ENCODE results near the gene DRP2.

DNA sequence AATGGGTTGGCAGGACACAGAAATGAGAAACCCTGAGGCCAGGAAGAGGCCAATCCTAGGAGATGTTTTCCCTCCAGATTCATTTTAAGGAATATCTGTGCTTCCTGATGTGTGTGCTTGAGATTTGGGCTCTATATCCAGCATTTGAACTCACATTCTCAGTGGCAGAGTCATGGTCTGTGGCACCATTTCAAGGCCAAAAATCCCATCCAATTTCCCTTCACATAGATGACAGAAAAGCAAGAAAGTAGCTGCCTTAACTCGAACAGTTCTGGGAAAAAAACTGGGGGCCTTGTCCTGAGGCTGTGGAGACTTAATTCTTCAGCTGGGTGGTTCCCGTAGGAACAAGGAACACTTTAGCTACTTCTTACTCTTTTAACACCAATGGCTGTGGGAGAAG is 44.2 kb downstream of the DRP2 start:
- TF ChIP-seq TAF1 (IDR thresholded peaks at IDR 0.05; ENCODE audit: borderline replicate concordance, low read depth, low read length): no peak
- TF ChIP-seq SMC3 (IDR thresholded peaks at IDR 0.05; ENCODE audit: low read depth, low read length): no peak
- no peak for TF ChIP-seq GABPA (IDR thresholded peaks at IDR 0.05; ENCODE audit: low read depth)
- TF ChIP-seq, protein P1, sequence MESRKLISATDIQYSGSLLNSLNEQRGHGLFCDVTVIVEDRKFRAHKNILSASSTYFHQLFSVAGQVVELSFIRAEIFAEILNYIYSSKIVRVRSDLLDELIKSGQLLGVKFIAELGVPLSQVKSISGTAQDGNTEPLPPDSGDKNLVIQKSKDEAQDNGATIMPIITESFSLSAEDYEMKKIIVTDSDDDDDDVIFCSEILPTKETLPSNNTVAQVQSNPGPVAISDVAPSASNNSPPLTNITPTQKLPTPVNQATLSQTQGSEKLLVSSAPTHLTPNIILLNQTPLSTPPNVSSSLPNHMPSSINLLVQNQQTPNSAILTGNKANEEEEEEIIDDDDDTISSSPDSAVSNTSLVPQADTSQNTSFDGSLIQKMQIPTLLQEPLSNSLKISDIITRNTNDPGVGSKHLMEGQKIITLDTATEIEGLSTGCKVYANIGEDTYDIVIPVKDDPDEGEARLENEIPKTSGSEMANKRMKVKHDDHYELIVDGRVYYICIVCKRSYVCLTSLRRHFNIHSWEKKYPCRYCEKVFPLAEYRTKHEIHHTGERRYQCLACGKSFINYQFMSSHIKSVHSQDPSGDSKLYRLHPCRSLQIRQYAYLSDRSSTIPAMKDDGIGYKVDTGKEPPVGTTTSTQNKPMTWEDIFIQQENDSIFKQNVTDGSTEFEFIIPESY (IDR thresholded peaks at IDR 0.05; ENCODE audit: borderline replicate concordance, low read depth): no peak
- TF ChIP-seq EZH2phosphoT487 (IDR thresholded peaks at IDR 0.05; ENCODE audit: borderline replicate concordance, low read depth): no peak
- TF ChIP-seq, protein P2, sequence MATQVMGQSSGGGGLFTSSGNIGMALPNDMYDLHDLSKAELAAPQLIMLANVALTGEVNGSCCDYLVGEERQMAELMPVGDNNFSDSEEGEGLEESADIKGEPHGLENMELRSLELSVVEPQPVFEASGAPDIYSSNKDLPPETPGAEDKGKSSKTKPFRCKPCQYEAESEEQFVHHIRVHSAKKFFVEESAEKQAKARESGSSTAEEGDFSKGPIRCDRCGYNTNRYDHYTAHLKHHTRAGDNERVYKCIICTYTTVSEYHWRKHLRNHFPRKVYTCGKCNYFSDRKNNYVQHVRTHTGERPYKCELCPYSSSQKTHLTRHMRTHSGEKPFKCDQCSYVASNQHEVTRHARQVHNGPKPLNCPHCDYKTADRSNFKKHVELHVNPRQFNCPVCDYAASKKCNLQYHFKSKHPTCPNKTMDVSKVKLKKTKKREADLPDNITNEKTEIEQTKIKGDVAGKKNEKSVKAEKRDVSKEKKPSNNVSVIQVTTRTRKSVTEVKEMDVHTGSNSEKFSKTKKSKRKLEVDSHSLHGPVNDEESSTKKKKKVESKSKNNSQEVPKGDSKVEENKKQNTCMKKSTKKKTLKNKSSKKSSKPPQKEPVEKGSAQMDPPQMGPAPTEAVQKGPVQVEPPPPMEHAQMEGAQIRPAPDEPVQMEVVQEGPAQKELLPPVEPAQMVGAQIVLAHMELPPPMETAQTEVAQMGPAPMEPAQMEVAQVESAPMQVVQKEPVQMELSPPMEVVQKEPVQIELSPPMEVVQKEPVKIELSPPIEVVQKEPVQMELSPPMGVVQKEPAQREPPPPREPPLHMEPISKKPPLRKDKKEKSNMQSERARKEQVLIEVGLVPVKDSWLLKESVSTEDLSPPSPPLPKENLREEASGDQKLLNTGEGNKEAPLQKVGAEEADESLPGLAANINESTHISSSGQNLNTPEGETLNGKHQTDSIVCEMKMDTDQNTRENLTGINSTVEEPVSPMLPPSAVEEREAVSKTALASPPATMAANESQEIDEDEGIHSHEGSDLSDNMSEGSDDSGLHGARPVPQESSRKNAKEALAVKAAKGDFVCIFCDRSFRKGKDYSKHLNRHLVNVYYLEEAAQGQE (IDR thresholded peaks at IDR 0.05; ENCODE audit: low read depth, low read length): no peak
- TF ChIP-seq, protein P3, sequence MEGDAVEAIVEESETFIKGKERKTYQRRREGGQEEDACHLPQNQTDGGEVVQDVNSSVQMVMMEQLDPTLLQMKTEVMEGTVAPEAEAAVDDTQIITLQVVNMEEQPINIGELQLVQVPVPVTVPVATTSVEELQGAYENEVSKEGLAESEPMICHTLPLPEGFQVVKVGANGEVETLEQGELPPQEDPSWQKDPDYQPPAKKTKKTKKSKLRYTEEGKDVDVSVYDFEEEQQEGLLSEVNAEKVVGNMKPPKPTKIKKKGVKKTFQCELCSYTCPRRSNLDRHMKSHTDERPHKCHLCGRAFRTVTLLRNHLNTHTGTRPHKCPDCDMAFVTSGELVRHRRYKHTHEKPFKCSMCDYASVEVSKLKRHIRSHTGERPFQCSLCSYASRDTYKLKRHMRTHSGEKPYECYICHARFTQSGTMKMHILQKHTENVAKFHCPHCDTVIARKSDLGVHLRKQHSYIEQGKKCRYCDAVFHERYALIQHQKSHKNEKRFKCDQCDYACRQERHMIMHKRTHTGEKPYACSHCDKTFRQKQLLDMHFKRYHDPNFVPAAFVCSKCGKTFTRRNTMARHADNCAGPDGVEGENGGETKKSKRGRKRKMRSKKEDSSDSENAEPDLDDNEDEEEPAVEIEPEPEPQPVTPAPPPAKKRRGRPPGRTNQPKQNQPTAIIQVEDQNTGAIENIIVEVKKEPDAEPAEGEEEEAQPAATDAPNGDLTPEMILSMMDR (IDR thresholded peaks at IDR 0.05): no peak
- no peak for TF ChIP-seq NRF1 (IDR thresholded peaks at IDR 0.05; ENCODE audit: low read depth, low read length)
